B cell (primary cell): ENCODE data around the gene KIRREL3. TPM values are rescaled to one million over a fixed set of nuclear protein-coding genes. Genes with fewer than 3 reads are reported as not detected.

Source experiments
- ATAC-seq: fragments of 200-7000 bp; cut with Tn5 transposase; one replicate; pipeline ENCODE4 v1.10.0; 2021; ENCODE audit warnings: low read depth, mild to moderate bottlenecking, moderate number of reproducible peaks, moderate library complexity
- CTCF ChIA-PET: fragments of 350-600 bp; sonication (Branson Sonifier 250); formaldehyde crosslinking; loops from one replicate; lab custom pipeline; 2021; ENCODE audit warnings: antibody characterized with exemption, inconsistent platforms; lab: Charles Lee
- POLR2A ChIA-PET: fragments of 350-600 bp; sonication (Branson Sonifier 250); formaldehyde crosslinking; loops from one replicate; lab custom pipeline; 2021; ENCODE audit warnings: antibody characterized with exemption; lab: Charles Lee
- DNase-seq: peaks from one replicate; pipeline ENCODE4 v3.0.0; 2013
- H2AFZ ChIP-seq: 2 replicates; pipeline ENCODE4 v1.6.1; 2012; ENCODE audit warnings: mild to moderate bottlenecking, low read depth, low read length; ENCODE audit not compliant: insufficient read depth, poor library complexity, severe bottlenecking
- H3K27ac ChIP-seq, 2 donors: 1 replicate in 1 of 2; 2 replicates in 1 of 2; pipeline ENCODE4 v1.5.1; 2012 to 2013; ENCODE audit warnings: low read length in 2 of 2, mild to moderate bottlenecking in 2 of 2, moderate library complexity in 1 of 2
- H3K27me3 ChIP-seq, 4 experiments: fragments of 200-600 bp in 1 of 4; sonication (generic) in 1 of 4; replicated peaks in 1 of 4; 1 replicate in 2 of 4; 2 replicates in 2 of 4; pipeline versions ENCODE4 v1.6.1 to v1.7.0; 2013 to 2016; ENCODE audit warnings: low read length in 3 of 4, mild to moderate bottlenecking in 2 of 4, mixed read lengths in 1 of 4, moderate library complexity in 1 of 4; ENCODE audit not compliant: insufficient read depth in 4 of 4, control insufficient read depth in 3 of 4; ENCODE audit errors: control extremely low read depth in 1 of 4
- H3K36me3 ChIP-seq, 2 experiments: replicated peaks in 1 of 2; 1 replicate in 1 of 2; 2 replicates in 1 of 2; pipeline versions ENCODE4 v1.6.1 to v1.7.1; 2013; ENCODE audit warnings: low read length in 1 of 2; ENCODE audit not compliant: insufficient read depth in 2 of 2, control insufficient read depth in 1 of 2; ENCODE audit errors: control extremely low read depth in 1 of 2, extremely low read depth in 1 of 2
- H3K4me1 ChIP-seq, 2 donors: fragments of 200-600 bp in 1 of 2; sonication (generic) in 1 of 2; 1 replicate in 1 of 2; 2 replicates in 1 of 2; pipeline versions ENCODE4 v1.5.1 to v1.6.1; 2013 to 2017; ENCODE audit warnings: low read length in 2 of 2; ENCODE audit not compliant: control insufficient read depth in 2 of 2, insufficient read depth in 2 of 2
- H3K4me2 ChIP-seq: replicated peaks from 2 replicates; pipeline ENCODE3; 2012; ENCODE audit warnings: mild to moderate bottlenecking, low read depth, low read length; ENCODE audit not compliant: poor library complexity, severe bottlenecking
- H3K4me3 ChIP-seq, 5 experiments: fragments of 200-600 bp in 1 of 5; sonication (generic) in 1 of 5; 1 replicate in 3 of 5; 2 replicates in 2 of 5; pipeline versions ENCODE4 v1.5.1 to v1.7.0; 2011 to 2016; ENCODE audit warnings: low read length in 4 of 5, mild to moderate bottlenecking in 4 of 5, low read depth in 2 of 5, control low read depth in 1 of 5, moderate library complexity in 1 of 5; ENCODE audit not compliant: insufficient read depth in 1 of 5; ENCODE audit errors: control extremely low read depth in 1 of 5, extremely low read depth in 1 of 5
- H3K79me2 ChIP-seq: fragments of 200-600 bp; sonication (generic); one replicate; pipeline ENCODE4 v1.6.0; 2016; ENCODE audit warnings: low read length; ENCODE audit not compliant: control insufficient read depth, insufficient read depth
- H3K9ac ChIP-seq: fragments of 200-600 bp; sonication (generic); 2 replicates; pipeline ENCODE4 v1.6.1; 2017; ENCODE audit warnings: mild to moderate bottlenecking, low read length, moderate library complexity
- H3K9me3 ChIP-seq, 3 donors: one replicate each; pipeline versions ENCODE4 v1.6.1 to v1.7.1; 2013; ENCODE audit warnings: low read length in 2 of 3; ENCODE audit not compliant: control insufficient read depth in 2 of 3, insufficient read depth in 1 of 3; ENCODE audit errors: control extremely low read depth in 1 of 3
- H4K20me1 ChIP-seq: 2 replicates; pipeline ENCODE4 v1.6.0; 2012; ENCODE audit warnings: mild to moderate bottlenecking, low read length; ENCODE audit not compliant: insufficient read depth, control insufficient read depth, poor library complexity, severe bottlenecking
- H3K27ac Mint-ChIP-seq: one replicate; pipeline ENCODE4 v1.8.0; 2021; ENCODE audit warnings: mixed read lengths
- H3K27me3 Mint-ChIP-seq: one replicate; pipeline ENCODE4 v1.8.0; 2021; ENCODE audit warnings: mixed read lengths
- H3K4me1 Mint-ChIP-seq: one replicate; pipeline ENCODE4 v1.8.0; 2021; ENCODE audit warnings: mixed read lengths
- H3K4me3 Mint-ChIP-seq: one replicate; pipeline ENCODE4 v1.8.0; 2021; ENCODE audit warnings: mixed read lengths
- H3K9me3 Mint-ChIP-seq: one replicate; pipeline ENCODE4 v1.8.0; 2022; ENCODE audit warnings: mixed read lengths; ENCODE audit not compliant: insufficient read depth
- EZH2 ChIP-seq: IDR thresholded peaks from 2 replicates; pipeline ENCODE4 v1.6.1; 2012; ENCODE audit warnings: borderline replicate concordance, low read depth, mild to moderate bottlenecking, moderate library complexity, low read length; ENCODE audit not compliant: insufficient read depth, poor library complexity, severe bottlenecking
- WGBS: methylation state at CpG from one replicate; pipeline ENCODE4 v1.1.5; 2013; ENCODE audit warnings: missing lambda C conversion rate; ENCODE audit not compliant: insufficient coverage; 5-methylcytosine and 5-hydroxymethylcytosine counted together
- intact Hi-C: fragments of 100-400 bp; cut with micrococcal nuclease; formaldehyde crosslinking; loops from one replicate; pipeline ENCODE4 v1.10.0; 2022
- polyA plus RNA-seq: library from polyadenylated mRNA; depleted of rRNA; stranded (reverse); fragments of >200 nt; gene quantifications from 2 replicates; pipeline ENCODE4 v1.2.3, GENCODE V29; 2012
- total RNA-seq, 2 donors: library from RNA; stranded (reverse); fragments of 120-200 nt in 1 of 2; gene quantifications; 1 replicate in 1 of 2; 2 replicates in 1 of 2; pipeline versions ENCODE4 v1.2.3 to v1.2.4, GENCODE V29; 2013 to 2022
- TF ChIP-seq, protein P1 (sequence below): fragments of 200-600 bp; IDR thresholded peaks from one replicate; pipeline ENCODE4 v1.8.0; 2022; ENCODE audit warnings: antibody characterized with exemption, mild to moderate bottlenecking

Gene KIRREL3
- total and polyA plus RNA-seq, 2 donors (not counting 1 experiment from before 2014, with no cell fraction given), result not detected

DNA sequence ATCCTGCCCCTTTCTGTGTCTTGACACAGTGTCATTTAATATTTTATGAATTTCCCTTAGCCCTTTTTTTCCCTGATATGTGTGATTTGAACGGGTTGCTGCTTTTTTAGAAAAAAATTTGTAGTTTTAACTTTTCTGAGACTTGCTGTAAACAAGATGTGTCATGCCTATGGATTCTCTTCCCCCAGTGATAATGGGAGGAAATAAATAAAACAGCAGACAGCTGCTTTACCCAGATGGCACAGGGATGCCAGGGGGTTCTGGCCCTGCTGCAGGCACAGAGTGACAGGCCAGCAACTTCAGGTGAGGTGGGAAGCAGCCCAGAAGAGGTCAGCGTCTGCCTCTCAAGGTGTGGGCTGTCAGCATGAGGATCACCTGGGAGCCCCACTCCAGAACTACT, 266.9 kb downstream of the KIRREL3 start:
- ChIA-PET POLR2A (no interaction called here), CTCF (no interaction called here)
- Histone ChIP-seq H3K4me2 (no peak overlapping the region), H4K20me1 (no peaks in the 10 kb centered on the region), H3K9me3 (peaks cover 0 to 2% (median 0%) of the 10 kb centered on the region in 3 donors), H3K79me2 (no peaks in the 10 kb centered on the region), H3K27ac (no peak overlapping the region), H3K4me1 (no peaks in the 10 kb centered on the region), H3K27me3 (peaks cover 0 to 2% (median 0%) of the 10 kb centered on the region in 4 experiments), H3K9ac (no peak overlapping the region), H2AFZ (no peak overlapping the region), H3K36me3 (no peaks in the 10 kb centered on the region), H3K4me3 (no peak overlapping the region)
- intact Hi-C loops, result no loop called here
- Mint-ChIP-seq H3K9me3 (no peaks in the 10 kb centered on the region), H3K4me1 (no peaks in the 10 kb centered on the region), H3K27ac (no peak overlapping the region), H3K27me3 (peaks cover 11% of the 10 kb centered on the region), H3K4me3 (no peak overlapping the region)
- WGBS, result 86% methylated on average over 1 of the region's 2 CpGs
- ATAC-seq (no peak), DNase-seq (no peak)
- no peak for TF ChIP-seq EZH2
- TF ChIP-seq, protein P1, sequence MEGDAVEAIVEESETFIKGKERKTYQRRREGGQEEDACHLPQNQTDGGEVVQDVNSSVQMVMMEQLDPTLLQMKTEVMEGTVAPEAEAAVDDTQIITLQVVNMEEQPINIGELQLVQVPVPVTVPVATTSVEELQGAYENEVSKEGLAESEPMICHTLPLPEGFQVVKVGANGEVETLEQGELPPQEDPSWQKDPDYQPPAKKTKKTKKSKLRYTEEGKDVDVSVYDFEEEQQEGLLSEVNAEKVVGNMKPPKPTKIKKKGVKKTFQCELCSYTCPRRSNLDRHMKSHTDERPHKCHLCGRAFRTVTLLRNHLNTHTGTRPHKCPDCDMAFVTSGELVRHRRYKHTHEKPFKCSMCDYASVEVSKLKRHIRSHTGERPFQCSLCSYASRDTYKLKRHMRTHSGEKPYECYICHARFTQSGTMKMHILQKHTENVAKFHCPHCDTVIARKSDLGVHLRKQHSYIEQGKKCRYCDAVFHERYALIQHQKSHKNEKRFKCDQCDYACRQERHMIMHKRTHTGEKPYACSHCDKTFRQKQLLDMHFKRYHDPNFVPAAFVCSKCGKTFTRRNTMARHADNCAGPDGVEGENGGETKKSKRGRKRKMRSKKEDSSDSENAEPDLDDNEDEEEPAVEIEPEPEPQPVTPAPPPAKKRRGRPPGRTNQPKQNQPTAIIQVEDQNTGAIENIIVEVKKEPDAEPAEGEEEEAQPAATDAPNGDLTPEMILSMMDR, result no peak

DNA sequence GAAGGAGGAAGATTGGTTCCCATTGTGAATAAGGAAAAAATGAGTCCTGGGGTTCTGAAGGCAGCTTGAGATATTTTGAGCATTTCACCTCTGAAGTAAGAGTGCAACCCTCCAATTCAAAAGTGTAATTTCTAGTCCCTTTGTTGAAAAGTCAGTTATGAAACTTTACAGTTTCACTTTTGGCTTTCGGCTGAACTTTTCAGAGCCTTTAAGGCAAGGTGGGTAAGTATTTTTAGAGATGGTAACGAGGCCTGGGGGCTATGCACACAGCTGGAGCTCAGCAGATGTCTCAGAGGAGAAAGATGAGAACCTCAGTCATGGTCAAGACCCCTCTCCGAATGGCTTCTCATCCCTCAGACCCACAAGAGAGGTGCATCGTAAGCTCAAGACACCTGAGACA, 267.6 kb downstream of the KIRREL3 start:
- no peak overlapping the region for H3K4me3 ChIP-seq
- no peak overlapping the region for H3K27ac Mint-ChIP-seq
- no peaks in the 10 kb centered on the region for H3K9me3 Mint-ChIP-seq
- H3K79me2 ChIP-seq, result no peaks in the 10 kb centered on the region
- ATAC-seq (no peak), DNase-seq (no peak)
- TF ChIP-seq, protein P1, result no peak
- no peak for TF ChIP-seq EZH2
- ChIA-PET CTCF (no interaction called here), POLR2A (no interaction called here)
- no peaks in the 10 kb centered on the region for H3K36me3 ChIP-seq
- 60% methylated on average over 2 of the region's 4 CpGs for WGBS
- H3K4me3 Mint-ChIP-seq, result no peak overlapping the region
- H3K4me2 ChIP-seq, result no peak overlapping the region
- H3K27me3 Mint-ChIP-seq, result peaks cover 11% of the 10 kb centered on the region
- H3K9me3 ChIP-seq, result peaks cover 0 to 2% (median 0%) of the 10 kb centered on the region in 3 donors
- peaks cover 0 to 2% (median 0%) of the 10 kb centered on the region in 4 experiments for H3K27me3 ChIP-seq
- H3K27ac ChIP-seq, result no peak overlapping the region
- no peak overlapping the region for H3K9ac ChIP-seq
- no peaks in the 10 kb centered on the region for H3K4me1 ChIP-seq
- H4K20me1 ChIP-seq, result no peaks in the 10 kb centered on the region
- intact Hi-C loops, result no loop called here
- no peak overlapping the region for H2AFZ ChIP-seq
- no peaks in the 10 kb centered on the region for H3K4me1 Mint-ChIP-seq
